IgD-negative memory B cell (primary cell): ENCODE measurements around the gene ARMH3. TPM values are rescaled to one million over a fixed set of nuclear protein-coding genes. Genes with fewer than 3 reads are reported as not detected.

ENCODE experiments used
- H3K27ac Mint-ChIP-seq, 3 donors: one replicate each; pipeline ENCODE4 v1.8.0; 2020 to 2022; ENCODE audit warnings: mild to moderate bottlenecking in 3 of 3, mixed read lengths in 3 of 3, moderate library complexity in 1 of 3
- H3K27me3 Mint-ChIP-seq: one replicate; pipeline ENCODE4 v1.8.0; 2021; ENCODE audit warnings: mixed read lengths
- H3K36me3 Mint-ChIP-seq: one replicate; pipeline ENCODE4 v1.8.0; 2020; ENCODE audit warnings: mild to moderate bottlenecking, mixed read lengths
- H3K4me1 Mint-ChIP-seq, 3 donors: one replicate each; pipeline ENCODE4 v1.8.0; 2020 to 2022; ENCODE audit warnings: mixed read lengths in 3 of 3, mild to moderate bottlenecking in 1 of 3
- H3K4me3 Mint-ChIP-seq, 4 donors: one replicate each; pipeline ENCODE4 v1.8.0; 2020 to 2022; ENCODE audit warnings: mild to moderate bottlenecking in 4 of 4, mixed read lengths in 4 of 4, moderate library complexity in 3 of 4
- H3K9me3 Mint-ChIP-seq, 3 donors: one replicate each; pipeline ENCODE4 v1.8.0; 2020 to 2021; ENCODE audit warnings: mixed read lengths in 3 of 3, mild to moderate bottlenecking in 1 of 3
- polyA plus RNA-seq: library from polyadenylated mRNA; unstranded; fragments of 300-500 nt; fragmentation: Illumina TruSeq; gene quantifications from one replicate; pipeline ENCODE4 v1.2.3, GENCODE V29; 2021

Gene ARMH3
- polyA plus RNA-seq, 1 donor from 2014 or later = 39.3 TPM

- H3K9me3 Mint-ChIP-seq = no peaks in the 10 kb centered on the region
- H3K4me1 Mint-ChIP-seq = peaks cover 6 to 32% (median 23%) of the 10 kb centered on the region in 3 donors
- peak overlapping the region; percentile 94 to 99 (median 98) for H3K27ac Mint-ChIP-seq
- H3K36me3 Mint-ChIP-seq = peaks cover 7% of the 10 kb centered on the region
- peak overlapping the region; percentile 76 to 94 (median 89) for H3K4me3 Mint-ChIP-seq
- no peaks in the 10 kb centered on the region for H3K27me3 Mint-ChIP-seq
These were observed 226.2 kb downstream of the ARMH3 start for GRCh38 chr10:101829561-101830315.

DNA sequence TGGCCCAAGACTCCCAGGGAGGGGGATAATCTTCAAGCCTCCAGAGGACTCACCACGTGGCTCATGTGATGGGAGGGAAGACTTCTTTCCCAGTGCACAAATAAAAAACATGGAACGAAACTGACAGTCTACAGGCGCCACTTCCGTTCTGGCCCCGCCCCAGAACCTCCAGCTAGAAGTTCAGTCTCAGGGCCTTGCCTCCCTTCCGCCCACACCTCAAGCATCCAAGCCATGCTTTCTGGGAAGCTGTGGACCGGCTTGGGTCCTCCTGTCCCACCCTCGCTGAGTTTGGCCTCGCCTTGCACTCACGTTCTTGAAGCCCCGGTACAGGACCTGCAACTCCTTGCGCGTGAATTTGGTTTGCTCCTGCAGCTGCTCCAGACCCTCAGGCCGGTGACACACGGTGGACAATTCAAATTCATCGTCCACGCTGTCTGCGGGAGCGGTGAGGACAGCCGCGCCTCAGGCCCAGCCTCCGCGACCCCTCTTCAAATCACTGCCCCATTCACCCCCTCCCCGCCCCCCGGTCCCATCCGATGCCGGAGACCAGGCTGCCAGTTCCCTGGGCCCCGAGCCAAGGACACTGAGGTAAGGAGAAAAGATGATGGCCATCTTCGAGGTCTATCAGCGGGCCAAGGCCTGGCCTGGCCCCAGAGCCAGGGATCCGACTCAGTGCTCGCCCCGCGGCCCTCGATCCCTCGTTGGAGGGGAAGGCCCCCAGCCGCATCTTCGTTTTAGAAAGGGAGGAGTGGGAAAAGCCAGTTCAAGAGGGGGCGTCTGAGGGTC lies 227.0 kb downstream of the ARMH3 start:
- H3K4me3 Mint-ChIP-seq = peak overlapping the region in 2 of 4 donors; percentile 8 to 21
- H3K36me3 Mint-ChIP-seq = peaks cover 7% of the 10 kb centered on the region
- peaks cover 4 to 29% (median 21%) of the 10 kb centered on the region in 3 donors for H3K4me1 Mint-ChIP-seq
- no peaks in the 10 kb centered on the region for H3K9me3 Mint-ChIP-seq
- H3K27me3 Mint-ChIP-seq = no peaks in the 10 kb centered on the region
- peak overlapping the region in 2 of 3 donors; percentile 78 to 85 for H3K27ac Mint-ChIP-seq

GRCh38 chr10:101827919-101828600 lies 227.9 kb downstream of the ARMH3 start:
- peak overlapping the region in 1 of 4 donors; percentile 54 for H3K4me3 Mint-ChIP-seq
- H3K27ac Mint-ChIP-seq = peak overlapping the region in 2 of 3 donors; percentile 57 to 85
- H3K27me3 Mint-ChIP-seq = no peaks in the 10 kb centered on the region
- peaks cover 7% of the 10 kb centered on the region for H3K36me3 Mint-ChIP-seq
- peaks cover 4 to 25% (median 21%) of the 10 kb centered on the region in 3 donors for H3K4me1 Mint-ChIP-seq
- H3K9me3 Mint-ChIP-seq = no peaks in the 10 kb centered on the region

DNA sequence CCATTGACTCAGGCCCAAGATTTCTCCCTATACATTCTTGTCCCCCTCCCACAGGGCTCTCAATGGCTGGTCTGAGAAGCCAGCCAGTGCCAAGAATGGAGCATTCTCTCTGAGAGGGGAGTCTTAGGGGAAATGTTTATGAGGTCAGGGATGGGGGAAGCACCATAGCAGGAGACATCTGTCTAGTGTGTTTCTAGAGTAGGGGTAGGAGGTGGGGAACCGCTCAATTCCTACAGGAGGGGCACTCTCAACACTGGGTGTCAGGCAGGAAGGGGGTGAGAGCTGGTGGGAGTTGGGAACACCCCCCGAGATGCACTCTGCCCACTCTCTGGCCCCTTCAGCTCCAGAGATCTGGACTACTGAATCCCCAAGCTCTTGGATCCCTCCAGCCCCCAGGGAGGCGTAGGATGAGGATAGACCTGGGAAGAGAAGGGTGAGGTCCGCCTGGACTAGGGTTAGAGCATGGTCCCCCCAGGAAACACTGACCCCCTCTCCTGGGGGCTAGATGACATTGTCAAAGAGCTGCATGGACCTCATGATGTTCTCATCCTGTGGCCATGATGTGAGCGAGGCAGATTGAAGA lies 229.0 kb downstream of the ARMH3 start:
- Mint-ChIP-seq H3K4me1 (peaks cover 4 to 20% (median 16%) of the 10 kb centered on the region in 3 donors), H3K4me3 (peak overlapping the region in 3 of 4 donors; percentile 7 to 78 (median 54)), H3K36me3 (peaks cover 7% of the 10 kb centered on the region), H3K27me3 (no peaks in the 10 kb centered on the region), H3K9me3 (no peaks in the 10 kb centered on the region), H3K27ac (peak overlapping the region in 1 of 3 donors; percentile 85)

- H3K36me3 Mint-ChIP-seq = peaks cover 7% of the 10 kb centered on the region
- H3K4me1 Mint-ChIP-seq = peaks cover under 1 to 7% (median 4%) of the 10 kb centered on the region in 3 donors
- no peaks in the 10 kb centered on the region for H3K27me3 Mint-ChIP-seq
- no peaks in the 10 kb centered on the region for H3K9me3 Mint-ChIP-seq
- no peak overlapping the region for H3K27ac Mint-ChIP-seq
- no peak overlapping the region for H3K4me3 Mint-ChIP-seq
These were observed 231.2 kb downstream of the ARMH3 start for GRCh38 chr10:101824736-101825135.

DNA sequence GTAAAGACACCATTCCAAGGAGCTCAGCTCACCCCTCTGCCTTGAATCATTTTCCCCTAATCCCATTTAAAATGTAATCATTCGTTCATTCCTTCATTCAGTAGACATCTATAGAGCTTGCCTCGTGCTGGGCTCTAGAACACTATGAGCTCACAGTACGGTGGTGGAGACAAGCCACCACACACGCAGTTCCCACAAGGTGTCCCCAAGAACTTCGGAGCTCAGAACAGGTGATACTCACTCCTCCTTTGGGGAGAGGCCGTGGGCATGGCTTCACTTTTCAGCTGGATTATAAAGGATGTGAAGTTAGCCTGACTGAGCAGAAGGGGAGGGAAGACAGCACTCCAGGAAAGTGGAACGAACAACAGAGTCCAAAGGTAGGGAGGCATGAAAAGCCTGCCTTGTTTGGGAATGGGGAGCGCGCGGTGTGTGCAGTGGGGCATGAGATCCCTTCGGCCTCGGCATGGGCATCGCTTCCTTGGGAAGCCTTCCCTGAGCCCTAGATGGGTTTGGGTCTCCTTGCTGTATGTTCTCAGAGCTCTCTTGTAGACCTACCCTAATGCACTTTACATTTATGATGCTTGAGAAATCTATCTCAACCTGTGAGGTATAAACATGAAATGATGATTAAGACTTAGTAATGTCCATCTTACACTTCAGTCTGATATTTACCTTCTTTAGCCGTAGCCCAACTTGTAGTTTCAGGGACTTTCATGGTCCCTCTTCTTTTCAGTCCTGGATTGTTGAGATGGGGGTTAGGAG lies 236.9 kb downstream of the ARMH3 start:
- no peaks in the 10 kb centered on the region for H3K9me3 Mint-ChIP-seq
- no peaks in the 10 kb centered on the region for H3K36me3 Mint-ChIP-seq
- H3K4me1 Mint-ChIP-seq = peaks cover 12 to 22% (median 13%) of the 10 kb centered on the region in 3 donors
- peak overlapping the region; percentile 91 to 97 (median 95) for H3K27ac Mint-ChIP-seq
- H3K27me3 Mint-ChIP-seq = no peaks in the 10 kb centered on the region
- H3K4me3 Mint-ChIP-seq = peak overlapping the region; percentile 89 to 100 (median 96)

- H3K4me1 Mint-ChIP-seq = peaks cover 20 to 29% (median 20%) of the 10 kb centered on the region in 3 donors
- no peaks in the 10 kb centered on the region for H3K27me3 Mint-ChIP-seq
- peak within 1 kb of the TSS; percentile 95 to 97 (median 95) for H3K27ac Mint-ChIP-seq
- H3K4me3 Mint-ChIP-seq = peak within 1 kb of the TSS; percentile 89 to 100 (median 96)
- no peaks in the 10 kb centered on the region for H3K36me3 Mint-ChIP-seq
- no peaks in the 10 kb centered on the region for H3K9me3 Mint-ChIP-seq
These were observed 237.7 kb downstream of the ARMH3 start, which contains the start of gene OGA for GRCh38 chr10:101818119-101818871. Gene OGA (minus strand): TSS chr10:101818444. CDS start chr10:101818022, 422 bp downstream.

DNA sequence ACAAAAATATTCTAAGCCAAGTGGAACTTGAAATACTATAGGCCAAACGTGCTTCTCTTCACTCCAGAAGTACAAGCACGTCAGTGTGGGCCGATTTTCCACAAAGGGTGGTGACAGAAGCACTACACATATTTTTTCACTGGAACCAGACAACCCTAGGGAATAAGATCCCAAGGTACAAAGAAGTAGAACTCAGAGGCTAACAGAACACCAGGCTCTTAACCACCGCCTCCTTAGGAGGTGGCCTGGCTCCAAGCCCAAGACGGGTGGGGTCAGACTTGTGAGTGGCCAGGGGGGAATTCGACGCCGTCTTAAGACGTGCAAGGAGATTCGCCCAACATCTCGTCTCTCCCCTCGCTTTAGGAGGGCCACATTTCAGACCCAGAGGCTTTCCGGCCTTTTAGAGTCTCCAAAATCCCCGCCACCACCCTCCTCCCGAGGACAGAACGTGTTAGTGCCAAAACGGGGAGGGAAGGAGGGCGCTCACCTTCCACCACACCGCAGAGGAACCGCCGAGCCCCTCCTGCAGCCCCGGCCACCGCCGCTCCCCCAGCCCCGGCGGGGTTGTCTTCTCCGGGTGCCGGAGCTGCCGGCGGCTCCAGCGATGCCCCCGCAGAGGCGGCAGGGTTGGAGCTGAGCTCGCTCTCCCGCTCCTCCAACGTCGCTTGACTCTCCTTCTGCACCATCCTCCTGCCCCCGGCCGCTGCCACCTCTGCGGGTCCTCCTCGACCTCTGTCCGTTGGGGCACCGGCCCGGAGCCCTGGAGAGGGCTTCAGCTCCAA lies 238.4 kb downstream of the ARMH3 start:
- Mint-ChIP-seq H3K9me3 (no peaks in the 10 kb centered on the region), H3K4me3 (peak overlapping the region; percentile 89 to 100 (median 96)), H3K27ac (peak overlapping the region; percentile 95 to 97 (median 95)), H3K4me1 (peaks cover 27 to 35% (median 28%) of the 10 kb centered on the region in 3 donors), H3K36me3 (no peaks in the 10 kb centered on the region), H3K27me3 (no peaks in the 10 kb centered on the region)

DNA sequence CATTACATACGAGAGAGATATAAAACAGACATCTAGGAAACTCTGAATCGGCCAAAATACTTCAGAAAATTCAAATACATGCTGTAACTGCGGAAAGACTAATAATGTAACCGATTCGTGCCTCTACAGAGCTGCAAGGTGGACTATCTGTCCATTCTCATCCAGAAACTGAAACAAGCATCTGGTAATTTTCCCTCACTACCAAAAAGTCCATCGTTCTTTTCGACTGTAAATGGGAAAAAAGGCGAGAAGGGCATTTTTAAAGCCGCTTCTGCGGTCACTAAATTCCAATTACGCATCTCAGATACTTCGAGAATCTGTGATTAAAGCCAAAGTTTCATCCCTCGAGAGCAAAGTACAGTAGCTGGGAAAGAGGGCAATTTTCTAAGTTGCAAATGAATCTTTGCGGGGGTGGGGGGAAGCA lies 239.0 kb downstream of the ARMH3 start:
- Mint-ChIP-seq H3K4me3 (peak overlapping the region; percentile 89 to 100 (median 96)), H3K4me1 (peaks cover 28 to 36% (median 29%) of the 10 kb centered on the region in 3 donors), H3K27me3 (no peaks in the 10 kb centered on the region), H3K36me3 (no peaks in the 10 kb centered on the region), H3K27ac (peak overlapping the region; percentile 95 to 97 (median 95)), H3K9me3 (no peaks in the 10 kb centered on the region)

DNA sequence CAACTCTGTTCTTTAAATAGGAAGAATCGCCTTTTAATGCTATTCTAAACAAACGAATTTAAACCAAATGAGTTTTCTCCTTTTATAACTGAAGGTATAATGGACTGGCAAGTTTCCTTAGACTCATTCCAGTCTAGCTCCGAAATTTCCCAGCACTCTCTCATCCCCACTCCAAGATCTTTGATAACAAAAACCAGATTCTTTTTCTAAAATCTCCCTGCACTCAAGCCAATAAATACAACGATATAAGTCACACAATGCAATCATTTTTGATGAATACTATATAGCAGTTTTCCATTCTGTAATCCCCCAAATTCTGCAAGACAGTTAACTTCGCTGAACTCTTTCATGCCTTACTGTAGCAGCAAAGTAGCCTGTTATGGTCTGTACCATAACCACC lies 239.6 kb downstream of the ARMH3 start:
- Mint-ChIP-seq H3K9me3 (no peaks in the 10 kb centered on the region), H3K27me3 (no peaks in the 10 kb centered on the region), H3K36me3 (no peaks in the 10 kb centered on the region)

DNA sequence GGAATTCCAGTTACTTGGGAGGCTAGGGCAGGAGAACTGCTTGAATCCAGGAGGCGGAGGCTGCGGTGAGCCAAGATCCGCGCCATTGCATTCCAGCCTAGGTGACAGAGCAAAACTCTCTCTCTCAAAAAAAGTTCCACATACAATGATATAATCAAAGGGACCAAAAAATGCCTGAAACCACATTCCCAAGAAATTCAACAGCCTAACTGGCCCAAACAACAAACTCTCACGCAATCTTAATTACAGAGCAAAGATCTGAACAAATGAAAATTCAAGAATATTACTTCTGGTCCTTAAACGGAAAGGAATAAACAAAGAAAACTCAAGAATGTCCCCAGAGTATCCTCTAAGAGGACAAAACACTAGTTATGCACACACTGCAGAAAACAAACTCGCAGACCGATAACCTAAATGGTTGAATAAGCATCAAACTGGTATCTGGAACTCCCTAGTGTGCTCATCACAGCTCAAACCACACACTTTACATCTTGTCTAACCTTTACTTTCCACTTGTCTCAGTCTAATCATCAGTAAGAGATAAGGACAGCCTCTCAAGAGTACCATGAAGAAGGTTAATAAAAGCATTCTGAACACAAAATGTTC lies 241.4 kb downstream of the ARMH3 start:
- Mint-ChIP-seq H3K9me3 (no peaks in the 10 kb centered on the region), H3K4me1 (peaks cover 29 to 34% (median 32%) of the 10 kb centered on the region in 3 donors), H3K36me3 (no peaks in the 10 kb centered on the region), H3K4me3 (peak overlapping the region; percentile 89 to 100 (median 96)), H3K27me3 (no peaks in the 10 kb centered on the region), H3K27ac (peak overlapping the region; percentile 28 to 97 (median 95))

More for the DNA sequence above, 239.6 kb downstream of the ARMH3 start:
- Mint-ChIP-seq H3K27ac (peak overlapping the region; percentile 95 to 97 (median 95)), H3K4me1 (peaks cover 28 to 34% (median 29%) of the 10 kb centered on the region in 3 donors), H3K4me3 (peak overlapping the region; percentile 89 to 100 (median 96))

DNA sequence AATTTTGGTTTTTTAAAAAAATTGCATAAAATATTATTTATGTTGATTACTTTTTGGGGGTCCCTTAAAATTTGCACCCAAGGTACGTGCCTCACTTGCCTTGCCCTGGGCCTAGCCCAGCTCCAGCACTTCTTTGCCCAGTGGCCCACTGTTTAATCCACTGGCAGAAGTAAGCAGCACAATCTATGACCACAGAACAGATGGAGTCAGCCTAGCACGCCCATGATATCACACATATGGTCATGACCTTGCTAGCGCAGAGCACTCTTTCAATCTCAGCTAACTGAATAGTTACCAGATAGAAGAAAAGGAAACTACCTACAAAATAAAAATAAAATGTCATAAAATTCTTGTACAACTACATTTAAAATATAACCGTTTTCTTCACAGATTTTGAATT lies 243.4 kb downstream of the ARMH3 start:
- H3K27ac Mint-ChIP-seq = peak overlapping the region in 2 of 3 donors; percentile 41 to 53
- H3K27me3 Mint-ChIP-seq = no peaks in the 10 kb centered on the region
- peak overlapping the region in 1 of 4 donors; percentile 55 for H3K4me3 Mint-ChIP-seq
- no peaks in the 10 kb centered on the region for H3K36me3 Mint-ChIP-seq
- H3K9me3 Mint-ChIP-seq = no peaks in the 10 kb centered on the region
- peaks cover 27 to 32% (median 29%) of the 10 kb centered on the region in 3 donors for H3K4me1 Mint-ChIP-seq
